Measurements from ENCODE around the gene TAMM41. TPM values are rescaled to one million over a fixed set of nuclear protein-coding genes. Genes with fewer than 3 reads are reported as not detected.

The TAMM41 gene
- total and polyA plus RNA-seq, 9 of the 15 experiments (the other 6 are each of a cell fraction or from before 2014, with no cell fraction given), result 8.6 to 74.6 (median 29.3) TPM

- TF ChIP-seq STAT5B (CRISPR knock-in tag; IDR thresholded peaks at IDR 0.05), result no peak
Observed at GRCh38 chr3:11757929-11758328, 88.8 kb downstream of the TAMM41 start (continued).

DNA sequence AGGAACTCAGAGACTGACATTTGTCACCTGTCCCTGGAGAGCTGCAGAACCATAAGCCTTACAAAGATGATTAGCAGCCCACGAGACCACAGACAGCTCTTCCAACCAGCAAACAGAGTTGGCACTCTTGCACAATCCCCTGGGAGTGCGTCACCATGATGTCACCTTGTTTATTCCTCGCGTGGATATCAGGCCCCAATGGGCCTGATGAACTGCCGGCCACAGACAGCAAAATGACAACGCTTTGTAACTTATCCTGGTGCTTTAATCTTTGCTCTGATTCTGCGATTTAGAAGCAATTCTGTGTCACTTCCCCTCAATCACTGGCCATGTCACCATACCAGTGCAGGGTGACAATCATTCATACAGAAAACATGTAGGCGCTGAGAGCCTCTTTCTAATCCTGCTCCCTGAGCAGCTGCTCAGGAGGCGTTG, 89.2 kb downstream of the TAMM41 start:
- Histone ChIP-seq H4K20me1 (replicated peaks; ENCODE audit: control insufficient read depth, insufficient read depth, low read length) (0 out of 2 replicates have a peak, but pooled peaks cover 8% of the 10 kb centered on the region), H3K36me3 (ENCODE audit: control insufficient read depth, insufficient read depth, low read length) (no peaks in the 10 kb centered on the region), H2AFZ (ENCODE audit: low read depth, low read length) (no peak overlapping the region), H3K9ac (ENCODE audit: insufficient read depth in 1 of 2, low read depth in 2 of 2, low read length in 2 of 2) (no peak overlapping the region), H3K4me2 (ENCODE audit: insufficient read depth, low read length) (no peak overlapping the region), H3K27ac (ENCODE audit: extremely low read depth, low read depth, low read length) (no peak overlapping the region), H3K27me3 (ENCODE audit: control insufficient read depth in 2 of 2, insufficient read depth in 2 of 2, low read length in 2 of 2) (peaks cover 49 to 67% of the 10 kb centered on the region in 2 experiments), H3K4me3 (no peak overlapping the region), H3K9me1 (ENCODE audit: control insufficient read depth, insufficient read depth, low read length) (no peaks in the 10 kb centered on the region), H3K79me2 (ENCODE audit: control insufficient read depth, insufficient read depth, low read length) (no peaks in the 10 kb centered on the region), H3K4me1 (replicated peaks in 1 of 2; ENCODE audit: control insufficient read depth in 2 of 2, insufficient read depth in 2 of 2, low read length in 2 of 2) (no peaks in the 10 kb centered on the region), H3K9me3 (replicated peaks; ENCODE audit: control insufficient read depth, insufficient read depth, low read depth, low read length) (no peaks in the 10 kb centered on the region)
- in situ Hi-C loops (cut with MboI), result no loop called here
- DNase-seq (ENCODE audit: extremely low read depth in 1 of 4, low spot score in 3 of 4), result peak in 1 of 4 experiments; percentile 15
- WGBS (ENCODE audit: insufficient coverage, low coverage, missing lambda C conversion rate), result under 1% methylated on average over 9 of the region's 9 CpGs
- peak; percentile 50 for ATAC-seq
- ChIA-PET POLR2A (no interaction called here), CTCF (ENCODE audit: low intra/inter-chr PET ratio) (no interaction called here)
- intact Hi-C loops (cut with micrococcal nuclease), result no loop called here
- FAIRE-seq, result no peak
- BruUV-seq (replicated peaks), result no TSS peak
- TF ChIP-seq CHD2 (IDR thresholded peaks at IDR 0.05; ENCODE audit: low read depth, low read length) (no peak), JUND (IDR thresholded peaks at IDR 0.05; ENCODE audit: borderline replicate concordance, low read depth, low read length) (peak; percentile 68; the same call in 1 of the 2 replicates), JUND (tag; IDR thresholded peaks at IDR 0.05; ENCODE audit: borderline replicate concordance, low read depth, low read length) (peak; percentile 63; the same call in 1 of the 3 replicates), TFE3 (CRISPR knock-in tag; IDR thresholded peaks at IDR 0.05) (no peak), ZNF232 (CRISPR knock-in tag; IDR thresholded peaks at IDR 0.05) (no peak), FOSL1 (tag; conservative IDR thresholded peaks at IDR 0.05) (peak; percentile 82), THRA (IDR thresholded peaks at IDR 0.05) (no peak), ATF7 (IDR thresholded peaks at IDR 0.05) (peak; percentile 79), SRSF3 (IDR thresholded peaks at IDR 0.05; ENCODE audit: insufficient read depth, low read length) (no peak), ZNF384 (IDR thresholded peaks at IDR 0.05; ENCODE audit: low read depth, low read length) (no peak), PTBP1 (IDR thresholded peaks at IDR 0.05; ENCODE audit: low read depth, low read length) (no peak), JUN (IDR thresholded peaks at IDR 0.05; ENCODE audit: borderline replicate concordance, low read depth, low read length) (peak; percentile 48; the same call in 1 of the 2 replicates), JUN (CRISPR knock-in tag; IDR thresholded peaks at IDR 0.05; ENCODE audit: borderline replicate concordance) (no peak), NFATC3 (IDR thresholded peaks at IDR 0.05) (no peak), SAP30 (IDR thresholded peaks at IDR 0.05; ENCODE audit: borderline replicate concordance, insufficient read depth, low read depth, low read length, poor library complexity, severe bottlenecking) (no peak), RCOR1 (IDR thresholded peaks at IDR 0.05; ENCODE audit: borderline replicate concordance in 1 of 2, low read depth in 2 of 2, low read length in 2 of 2) (no peak)

Data from K562 (cell line).